ENCODE results near the gene FNDC10.
"Not testable (repeated sequence)": the region's sequence is repeated elsewhere in the genome, so short reads cannot be mapped to it uniquely, and the experiment has no call there.

Gene FNDC10

DNA sequence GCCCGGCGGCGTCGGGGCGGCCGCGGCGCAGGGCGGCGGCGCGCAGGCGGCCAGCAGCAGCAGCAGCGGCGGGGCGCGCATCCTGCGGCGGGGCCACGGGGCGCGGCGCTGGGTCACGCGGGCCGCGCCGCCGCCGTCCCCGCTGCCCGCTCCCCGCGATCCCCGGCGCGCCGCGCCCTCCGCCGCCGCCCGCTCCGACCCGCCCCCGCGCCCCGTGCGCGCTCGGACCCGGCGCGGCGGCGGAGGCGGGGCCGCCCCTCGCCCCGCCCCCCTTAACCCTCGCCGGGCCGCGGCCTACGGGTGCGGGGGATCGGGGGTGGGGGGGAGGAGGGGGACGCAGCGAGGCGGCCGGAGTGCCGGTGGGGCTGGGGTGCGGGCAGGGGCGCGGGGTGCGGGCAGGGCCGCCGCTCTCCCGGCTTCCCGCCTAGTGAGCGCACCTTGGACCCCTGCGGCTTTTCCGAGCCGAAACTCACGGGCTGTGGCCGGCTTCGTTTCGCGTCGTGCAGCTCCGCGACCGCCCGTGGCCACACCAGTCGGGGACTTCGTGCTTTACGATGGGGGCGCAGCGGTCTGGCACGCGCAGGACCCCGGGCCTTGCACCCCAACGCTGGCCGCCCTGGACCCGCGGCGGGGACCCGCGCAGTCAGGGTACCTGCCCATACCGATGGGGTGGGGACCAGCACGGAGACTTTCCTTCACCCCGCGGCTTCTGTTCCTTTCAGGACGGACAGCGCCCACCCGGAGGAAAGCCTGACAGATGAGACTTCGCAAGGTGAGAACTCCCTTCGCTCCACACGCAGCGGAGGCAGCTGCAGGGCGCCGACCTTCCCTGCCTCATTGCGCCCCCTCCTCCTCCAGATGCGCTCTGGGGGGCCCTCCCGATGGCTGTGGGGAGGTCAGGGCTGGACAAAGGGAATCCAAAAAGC is at the start of gene FNDC10:
Gene FNDC10 (minus strand): TSS at position 201 of the 926 bp plus-strand sequence. CDS start 120 bp downstream, at position 81.
- DNase-seq (ENCODE audit: low spot score) = no peak

GRCh38 chr1:1648265-1648664 is 48.3 kb upstream of the FNDC10 start:
- FAIRE-seq; DNase-seq (ENCODE audit: low spot score): not testable (repeated sequence)

More for the DNA sequence above, at the start of gene FNDC10:
- FAIRE-seq = no peak

DNA sequence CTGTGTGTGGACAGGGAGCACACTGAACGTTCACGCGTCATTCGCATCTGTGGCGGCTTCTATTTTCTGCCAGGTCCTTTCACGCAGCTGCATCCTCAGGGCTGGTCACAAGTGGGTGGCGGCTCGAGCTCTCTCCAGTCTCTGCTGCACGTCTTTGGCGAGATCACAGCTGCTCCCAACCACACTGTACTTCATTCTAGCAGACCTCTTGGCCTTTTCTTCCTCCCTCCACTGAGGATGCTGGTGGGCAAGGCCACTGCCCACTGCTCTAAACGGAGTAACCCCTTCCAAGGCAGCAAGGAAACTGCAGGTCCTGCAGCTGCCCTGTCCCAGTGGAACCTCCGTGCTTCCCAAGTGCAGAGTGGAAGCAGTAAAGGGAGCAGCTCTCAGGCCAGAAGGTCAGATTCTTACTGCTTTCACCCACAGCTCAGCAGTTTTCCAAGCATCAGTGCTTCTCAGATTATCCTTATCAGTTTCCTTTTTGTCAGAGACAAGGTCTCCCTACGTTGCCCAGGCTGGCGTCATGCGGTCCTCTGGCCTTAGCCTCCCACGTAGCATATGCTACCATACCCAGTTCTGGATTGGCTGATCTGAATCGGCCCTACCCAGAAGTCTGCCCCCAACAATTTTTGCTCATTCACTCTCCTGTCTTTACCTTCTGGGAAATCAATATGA is 47.8 kb upstream of the FNDC10 start:
- DNase-seq (ENCODE audit: low spot score); FAIRE-seq: not testable (repeated sequence)

- not testable (repeated sequence) for DNase-seq (ENCODE audit: low spot score); FAIRE-seq
These were observed 46.4 kb upstream of the FNDC10 start for GRCh38 chr1:1646326-1646725.

DNA sequence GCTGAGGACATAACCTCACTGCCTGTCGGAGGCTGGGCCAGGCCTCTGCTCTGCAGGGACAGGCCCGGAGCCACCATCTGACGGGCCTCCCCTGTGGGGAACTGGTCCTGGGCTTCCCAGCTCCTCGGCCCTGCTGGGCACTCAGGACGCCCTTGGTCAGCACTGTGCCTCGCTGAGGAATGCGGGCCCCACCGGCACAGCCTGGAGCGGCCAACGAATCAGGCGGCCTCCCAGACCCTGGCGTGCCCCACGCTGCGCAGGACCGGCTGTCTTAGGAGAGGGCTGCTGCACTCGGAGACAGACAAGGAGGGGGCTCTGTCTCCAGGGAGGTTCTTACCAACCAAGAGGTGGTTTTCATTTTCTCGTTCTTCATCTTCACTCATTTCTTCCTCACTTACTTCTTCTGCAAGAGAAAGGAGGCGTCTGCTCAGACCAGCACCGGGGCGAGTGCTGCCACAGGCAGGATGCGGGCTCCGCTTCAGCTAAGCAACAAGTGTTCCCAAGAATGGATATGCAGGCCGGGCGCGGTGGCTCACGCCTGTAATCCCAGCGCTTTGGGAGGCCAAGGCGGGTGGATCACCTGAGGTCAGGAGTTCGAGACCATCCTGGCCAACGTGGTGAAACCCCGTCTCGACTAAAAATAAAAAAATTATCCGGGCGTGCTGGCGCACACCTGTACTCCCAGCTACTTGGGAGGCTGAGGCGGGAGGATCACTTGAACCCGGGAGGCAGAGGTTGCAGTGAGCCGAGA is 41.0 kb upstream of the FNDC10 start:
- not testable (repeated sequence) for DNase-seq (ENCODE audit: low spot score); FAIRE-seq

- FAIRE-seq; DNase-seq (ENCODE audit: low spot score): not testable (repeated sequence)
These were observed 40.1 kb upstream of the FNDC10 start for GRCh38 chr1:1640081-1640480.

DNA sequence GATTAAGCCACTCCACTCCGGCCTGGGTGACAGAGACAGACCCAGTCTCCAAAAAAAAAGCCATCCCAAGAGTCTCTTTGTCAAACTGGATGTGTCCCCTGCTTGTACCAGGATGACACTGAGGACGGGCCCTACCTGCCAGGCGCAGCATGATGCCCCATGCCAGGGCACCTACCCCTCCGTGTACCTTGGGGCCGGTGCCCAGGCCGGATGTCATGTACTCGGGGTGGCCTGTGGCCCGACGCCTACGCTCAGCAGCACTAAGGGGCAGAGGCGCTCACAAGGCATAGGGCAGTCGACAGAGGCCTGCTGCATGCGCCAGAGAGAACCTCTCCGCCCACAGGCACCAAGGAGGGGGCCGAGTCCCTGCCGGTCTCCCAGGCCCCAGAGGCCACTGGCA is 39.4 kb upstream of the FNDC10 start:
- not testable (repeated sequence) for DNase-seq (ENCODE audit: low spot score); FAIRE-seq

- DNase-seq (ENCODE audit: low spot score); FAIRE-seq: not testable (repeated sequence)
These were observed 38.6 kb upstream of the FNDC10 start for GRCh38 chr1:1638528-1638927.

GRCh38 chr1:1637479-1637875 is 37.5 kb upstream of the FNDC10 start:
- FAIRE-seq; DNase-seq (ENCODE audit: low spot score): not testable (repeated sequence)

GRCh38 chr1:1636621-1637478 is 36.9 kb upstream of the FNDC10 start:
- not testable (repeated sequence) for DNase-seq (ENCODE audit: low spot score); FAIRE-seq

DNA sequence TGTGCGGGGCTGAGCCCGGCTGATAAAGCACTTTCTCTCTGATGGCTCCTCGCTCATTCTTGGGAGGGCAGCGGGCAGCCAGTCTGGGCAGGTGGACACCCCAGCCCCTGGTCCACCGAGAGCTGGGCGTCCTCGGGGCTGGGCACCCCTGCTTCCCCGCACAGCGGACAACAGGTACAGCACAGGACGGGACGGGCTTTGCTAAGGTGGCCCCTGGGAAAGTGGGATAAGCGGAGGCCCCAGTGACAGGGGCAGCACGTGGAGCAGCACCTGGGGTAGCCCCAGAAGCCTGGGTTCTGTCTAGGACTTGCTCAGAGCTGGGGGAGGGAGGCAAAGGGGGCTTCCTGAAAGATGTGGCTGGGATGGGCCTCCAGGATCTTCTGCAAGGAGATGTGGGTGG is 34.7 kb upstream of the FNDC10 start:
- FAIRE-seq; DNase-seq (ENCODE audit: low spot score): not testable (repeated sequence)

- not testable (repeated sequence) for FAIRE-seq; DNase-seq (ENCODE audit: low spot score)
These were observed 33.5 kb upstream of the FNDC10 start for GRCh38 chr1:1633409-1633808.

DNA sequence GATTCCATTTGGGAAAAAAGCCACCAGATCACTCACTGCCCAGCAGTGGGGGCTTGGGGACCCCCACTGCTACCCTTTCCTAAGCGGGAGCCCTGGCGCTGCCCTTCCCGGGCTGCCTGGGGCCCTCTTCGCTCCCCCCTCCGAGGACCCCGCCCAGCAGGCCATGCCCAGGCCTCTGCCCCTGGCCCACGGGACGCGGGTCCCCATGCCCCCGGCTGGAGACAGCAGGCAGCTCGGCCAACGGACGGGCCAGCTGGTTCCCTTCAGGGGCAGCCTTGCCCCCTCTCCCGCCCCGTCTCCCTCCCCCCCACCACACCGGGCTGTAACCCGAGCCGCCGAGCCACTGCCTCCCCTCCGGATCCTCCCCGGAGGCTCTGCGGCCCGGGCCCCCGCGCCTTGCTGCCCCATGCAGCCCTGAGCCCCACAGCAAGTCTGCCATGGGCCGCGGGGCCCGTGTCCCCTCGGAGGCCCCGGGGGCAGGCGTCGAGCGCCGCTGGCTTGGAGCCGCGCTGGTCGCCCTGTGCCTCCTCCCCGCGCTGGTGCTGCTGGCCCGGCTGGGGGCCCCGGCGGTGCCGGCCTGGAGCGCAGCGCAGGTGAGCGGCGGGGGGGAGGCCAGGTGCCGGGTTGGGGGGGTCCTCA is 32.0 kb upstream of the FNDC10 start, which contains the start of gene MMP23B:
Gene MMP23B (plus strand): TSS at position 392 of the 639 bp plus-strand sequence. CDS start 46 bp downstream, at position 438.
- FAIRE-seq (no peak), DNase-seq (ENCODE audit: low spot score) (no peak)

DNA sequence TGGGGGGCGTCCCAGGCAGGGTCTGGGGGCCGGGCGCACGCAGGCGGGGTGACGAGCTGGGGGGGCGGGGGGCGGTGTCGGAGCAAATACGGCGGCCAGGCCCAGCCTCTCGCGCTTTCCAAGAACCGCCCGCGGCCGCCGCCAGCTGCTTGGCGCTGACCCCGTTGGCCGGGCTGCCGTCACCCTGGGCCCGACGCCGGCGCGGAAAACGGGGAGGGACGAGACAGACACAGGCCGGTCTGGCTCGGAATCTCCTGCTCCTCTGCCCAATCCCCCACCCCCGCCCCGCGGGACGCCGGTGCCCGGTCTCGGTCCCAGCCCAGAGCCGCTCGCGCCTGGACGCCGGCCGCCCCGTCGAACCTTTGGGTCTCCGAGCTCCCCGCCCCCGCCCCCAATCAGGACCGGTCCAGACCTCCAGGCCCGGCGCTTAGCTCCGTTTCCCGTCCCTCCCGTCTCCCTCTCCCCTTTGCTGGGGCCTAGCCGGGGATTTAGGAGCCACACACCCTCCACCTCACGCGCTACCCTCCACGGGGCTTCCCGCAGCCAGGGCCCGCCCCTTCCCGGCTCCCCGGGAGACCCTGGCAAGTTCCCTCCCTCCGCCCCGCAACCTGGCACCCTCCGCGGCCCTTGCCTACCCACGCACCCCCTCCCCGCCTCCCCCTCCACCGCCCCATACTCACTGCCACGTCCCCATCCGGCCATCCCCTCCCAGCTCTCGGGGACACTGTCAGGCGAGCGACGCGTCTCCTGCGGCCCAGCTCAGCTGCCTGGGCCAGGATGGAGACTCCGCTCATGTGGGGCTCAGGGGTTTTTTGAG is 31.2 kb upstream of the FNDC10 start:
- DNase-seq (ENCODE audit: low spot score) = no peak
- FAIRE-seq = no peak

- FAIRE-seq = no peak
- DNase-seq (ENCODE audit: low spot score) = no peak
These were observed 30.4 kb upstream of the FNDC10 start for GRCh38 chr1:1630191-1630964.

DNA sequence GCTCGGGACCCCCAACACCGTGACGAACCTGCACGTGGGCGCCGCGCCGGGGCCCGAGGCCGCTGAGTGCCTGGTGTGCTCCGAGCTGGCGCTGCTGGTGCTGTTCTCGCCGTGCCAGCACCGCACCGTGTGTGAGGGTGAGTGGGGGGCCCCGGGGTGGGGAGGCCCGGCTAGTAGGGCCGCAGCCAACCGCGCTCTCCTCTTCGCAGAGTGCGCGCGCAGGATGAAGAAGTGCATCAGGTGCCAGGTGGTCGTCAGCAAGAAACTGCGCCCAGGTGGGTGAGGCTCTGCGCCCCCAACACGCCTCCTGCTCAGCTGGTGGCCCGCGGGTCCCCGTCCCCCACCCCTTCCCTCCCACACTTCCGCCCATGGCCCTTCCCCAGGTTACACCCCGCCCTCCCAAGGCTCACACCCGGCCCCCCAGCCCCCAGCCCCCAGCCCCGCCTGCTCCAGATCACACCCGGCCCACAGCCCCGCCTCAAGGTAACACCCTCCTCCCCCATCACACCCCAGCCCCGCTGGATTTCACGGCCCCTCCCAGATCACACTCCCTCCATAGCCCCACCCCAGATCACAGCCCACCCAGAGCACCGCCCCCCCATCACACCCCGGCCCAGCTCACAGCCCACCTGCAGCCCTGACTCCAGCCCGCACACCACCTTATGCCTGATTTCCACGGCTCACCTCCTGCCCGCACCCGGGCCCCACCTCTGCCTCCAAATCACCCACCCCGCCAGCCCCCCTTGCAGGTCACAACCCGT is 29.7 kb upstream of the FNDC10 start:
- FAIRE-seq = no peak
- DNase-seq (ENCODE audit: low spot score) = no peak

GRCh38 chr1:1628754-1629429 is 29.0 kb upstream of the FNDC10 start:
- DNase-seq (ENCODE audit: low spot score) = no peak

More at GRCh38 chr1:1628754-1629429, 29.0 kb upstream of the FNDC10 start:
- no peak for FAIRE-seq
